ENCODE measurements around the gene PDE4B.

- TF ChIP-seq CTCF (IDR thresholded peaks at IDR 0.05; ENCODE audit: low read length) (no peak), EZH2 (IDR thresholded peaks at IDR 0.05; ENCODE audit: borderline replicate concordance, low read length) (no peak)
Measured at GRCh38 chr1:66370462-66370971, 577.8 kb downstream of the PDE4B start.
